Keratinocyte (primary cell): ENCODE measurements around the gene TMOD3.

ENCODE experiments used
- EZH2 ChIP-seq: IDR thresholded peaks from one replicate; pipeline ENCODE4 v1.6.1; 2012; ENCODE audit warnings: inconsistent platforms, mild to moderate bottlenecking, low read length, moderate library complexity
- TF ChIP-seq, protein P1 (sequence below), 3 experiments: IDR thresholded peaks in 1 of 3; conservative IDR thresholded peaks in 1 of 3; optimal IDR thresholded peaks in 1 of 3; 2 replicates in 2 of 3; 3 replicates in 1 of 3; pipeline versions ENCODE3 to v1.5.1; 2011; ENCODE audit warnings: low read length in 3 of 3, mild to moderate bottlenecking in 3 of 3, moderate library complexity in 2 of 3, control low read depth in 1 of 3, inconsistent platforms in 1 of 3; ENCODE audit not compliant: insufficient read depth in 2 of 3; ENCODE audit errors: extremely low read depth in 1 of 3

DNA sequence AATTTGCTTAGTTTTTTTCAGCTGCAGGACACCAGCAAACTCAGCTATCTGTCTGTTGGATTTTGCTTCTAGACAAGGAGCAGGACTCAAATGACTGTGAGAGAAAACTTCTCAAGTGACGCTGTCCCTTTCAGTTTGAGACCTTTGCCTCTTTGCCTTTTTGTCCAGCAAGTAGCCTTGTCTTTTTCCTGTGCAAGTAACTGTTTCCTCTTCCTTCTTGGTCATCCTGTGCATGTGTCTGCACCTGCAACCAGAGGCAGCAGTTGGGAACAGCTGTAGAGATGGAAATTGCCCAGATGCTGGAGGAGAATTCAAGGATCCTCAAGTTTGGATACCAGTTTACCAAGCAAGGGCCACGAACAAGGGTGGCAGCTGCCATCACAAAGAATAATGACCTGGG lies 23.3 kb upstream of the TMOD3 start:
- TF ChIP-seq, protein P1, sequence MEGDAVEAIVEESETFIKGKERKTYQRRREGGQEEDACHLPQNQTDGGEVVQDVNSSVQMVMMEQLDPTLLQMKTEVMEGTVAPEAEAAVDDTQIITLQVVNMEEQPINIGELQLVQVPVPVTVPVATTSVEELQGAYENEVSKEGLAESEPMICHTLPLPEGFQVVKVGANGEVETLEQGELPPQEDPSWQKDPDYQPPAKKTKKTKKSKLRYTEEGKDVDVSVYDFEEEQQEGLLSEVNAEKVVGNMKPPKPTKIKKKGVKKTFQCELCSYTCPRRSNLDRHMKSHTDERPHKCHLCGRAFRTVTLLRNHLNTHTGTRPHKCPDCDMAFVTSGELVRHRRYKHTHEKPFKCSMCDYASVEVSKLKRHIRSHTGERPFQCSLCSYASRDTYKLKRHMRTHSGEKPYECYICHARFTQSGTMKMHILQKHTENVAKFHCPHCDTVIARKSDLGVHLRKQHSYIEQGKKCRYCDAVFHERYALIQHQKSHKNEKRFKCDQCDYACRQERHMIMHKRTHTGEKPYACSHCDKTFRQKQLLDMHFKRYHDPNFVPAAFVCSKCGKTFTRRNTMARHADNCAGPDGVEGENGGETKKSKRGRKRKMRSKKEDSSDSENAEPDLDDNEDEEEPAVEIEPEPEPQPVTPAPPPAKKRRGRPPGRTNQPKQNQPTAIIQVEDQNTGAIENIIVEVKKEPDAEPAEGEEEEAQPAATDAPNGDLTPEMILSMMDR (optimal IDR thresholded peaks at IDR 0.05 in 1 of 3, IDR thresholded peaks at IDR 0.05 in 1 of 3, conservative IDR thresholded peaks at IDR 0.05 in 1 of 3; ENCODE audit: extremely low read depth in 1 of 3, insufficient read depth in 2 of 3, low read length in 3 of 3): no peak
- no peak for TF ChIP-seq EZH2
